ENCODE data around the gene GRK3.
"Not testable (repeated sequence)": the region's sequence is repeated elsewhere in the genome, so short reads cannot be mapped to it uniquely, and the experiment has no call there.

The GRK3 gene

GRCh38 chr22:25562966-25563760 is 1.3 kb upstream of the GRK3 start:
- H3K27ac ChIP-seq (replicated peaks): peak overlapping the region; percentile 87
- DNase-seq (ENCODE audit: low read depth in 1 of 2, low spot score in 1 of 2): peak in 1 of 2 experiments; percentile 35
- TF ChIP-seq SPI1 (IDR thresholded peaks at IDR 0.05; ENCODE audit: borderline replicate concordance, low read depth): peak; percentile 46; the same call in 1 of the 2 replicates
- not testable (repeated sequence) for H3K27me3 ChIP-seq (ENCODE audit: insufficient read depth, poor library complexity, severe bottlenecking)
- H3K4me3 ChIP-seq (replicated peaks; ENCODE audit: insufficient read depth, low read length): peak overlapping the region; percentile 45; the same call in 1 of the 2 replicates

GRCh38 chr22:25563761-25564319 is 635 bp upstream of the GRK3 start:
- DNase-seq (ENCODE audit: low read depth in 1 of 2, low spot score in 1 of 2): peak; percentile 60 to 86
- TF ChIP-seq POLR2AphosphoS5 (IDR thresholded peaks at IDR 0.05; ENCODE audit: low read depth): no peak; the same call in none of the 2 replicates
- peak; percentile 96 for TF ChIP-seq SPI1 (IDR thresholded peaks at IDR 0.05; ENCODE audit: borderline replicate concordance, low read depth)
- H3K27ac ChIP-seq (replicated peaks): peak overlapping the region; percentile 87
- H3K27me3 ChIP-seq (ENCODE audit: insufficient read depth, poor library complexity, severe bottlenecking): no peaks in the 10 kb centered on the region
- peak overlapping the region; percentile 45 for H3K4me3 ChIP-seq (replicated peaks; ENCODE audit: insufficient read depth, low read length)

- Histone ChIP-seq H3K27me3 (ENCODE audit: insufficient read depth, poor library complexity, severe bottlenecking) (no peaks in the 10 kb centered on the region), H3K4me3 (replicated peaks; ENCODE audit: insufficient read depth, low read length) (peak overlapping the region; percentile 95), H3K27ac (replicated peaks) (peak overlapping the region; percentile 63)
- peak in 1 of 2 experiments; percentile 15 for DNase-seq (ENCODE audit: low read depth in 1 of 2, low spot score in 1 of 2)
- no peak for TF ChIP-seq CTCF (IDR thresholded peaks at IDR 0.05; ENCODE audit: insufficient read depth, low read length)
- TF ChIP-seq POLR2AphosphoS5 (IDR thresholded peaks at IDR 0.05; ENCODE audit: low read depth): no peak
- no peak for TF ChIP-seq REST (IDR thresholded peaks at IDR 0.05; ENCODE audit: insufficient replicate concordance, low read depth)
- no peak for TF ChIP-seq SPI1 (IDR thresholded peaks at IDR 0.05; ENCODE audit: borderline replicate concordance, low read depth)
- no peak for TF ChIP-seq GABPA (IDR thresholded peaks at IDR 0.05; ENCODE audit: low read depth)
Observed at GRCh38 chr22:25564979-25565677, 653 bp downstream of the GRK3 start.

- DNase-seq (ENCODE audit: low read depth in 1 of 2, low spot score in 1 of 2): no peak
- H3K4me3 ChIP-seq (replicated peaks; ENCODE audit: insufficient read depth, low read length): peak overlapping the region; percentile 95
- H3K27ac ChIP-seq (replicated peaks): peak overlapping the region; percentile 63
- TF ChIP-seq GABPA (IDR thresholded peaks at IDR 0.05; ENCODE audit: low read depth) (no peak), POLR2AphosphoS5 (IDR thresholded peaks at IDR 0.05; ENCODE audit: low read depth) (no peak)
- H3K27me3 ChIP-seq (ENCODE audit: insufficient read depth, poor library complexity, severe bottlenecking): no peaks in the 10 kb centered on the region
Observed at GRCh38 chr22:25566186-25566897, 1.9 kb downstream of the GRK3 start.

GRCh38 chr22:25566898-25567235 is 2.4 kb downstream of the GRK3 start:
- no peaks in the 10 kb centered on the region for H3K27me3 ChIP-seq (ENCODE audit: insufficient read depth, poor library complexity, severe bottlenecking)
- H3K27ac ChIP-seq (replicated peaks): peak overlapping the region; percentile 63
- peak overlapping the region; percentile 95 for H3K4me3 ChIP-seq (replicated peaks; ENCODE audit: insufficient read depth, low read length)
- DNase-seq (ENCODE audit: low read depth in 1 of 2, low spot score in 1 of 2): peak; percentile 44 to 56
- peak; percentile 93 for TF ChIP-seq SPI1 (IDR thresholded peaks at IDR 0.05; ENCODE audit: borderline replicate concordance, low read depth)
- TF ChIP-seq REST (IDR thresholded peaks at IDR 0.05; ENCODE audit: insufficient replicate concordance, low read depth): no peak
- TF ChIP-seq POLR2AphosphoS5 (IDR thresholded peaks at IDR 0.05; ENCODE audit: low read depth): no peak
- TF ChIP-seq CTCF (IDR thresholded peaks at IDR 0.05; ENCODE audit: insufficient read depth, low read length): no peak
- TF ChIP-seq GABPA (IDR thresholded peaks at IDR 0.05; ENCODE audit: low read depth): no peak
